HEK293T (cell line): Measurements from ENCODE around the gene S100A16.

Source experiments
- CTCF ChIA-PET: fragments of 350-600 bp; formaldehyde crosslinking; extraction: SDS; loops from one replicate; lab custom pipeline; 2021; ENCODE audit warnings: antibody characterized with exemption, inconsistent platforms; lab: Yijun Ruan, JAX
- POLR2A ChIA-PET: fragments of 350-600 bp; formaldehyde crosslinking; extraction: SDS; loops from one replicate; lab custom pipeline; 2020; ENCODE audit warnings: antibody characterized with exemption, inconsistent platforms; lab: Yijun Ruan, JAX
- DNase-seq: peaks from one replicate; pipeline ENCODE4 v3.0.0; 2012; ENCODE audit warnings: mixed read lengths; ENCODE audit errors: extremely low spot score
- ARNT ChIP-seq: fragments of 450-650 bp; IDR thresholded peaks from 2 replicates; pipeline ENCODE4 v1.6.1; 2017; ENCODE audit warnings: mild to moderate bottlenecking
- BHLHE40 ChIP-seq: fragments of 450-650 bp; IDR thresholded peaks from 2 replicates; pipeline ENCODE4 v1.6.1; 2016; ENCODE audit warnings: mild to moderate bottlenecking, moderate library complexity, borderline replicate concordance
- CTBP1 ChIP-seq: fragments of 450-650 bp; IDR thresholded peaks from 2 replicates; pipeline ENCODE4 v1.6.1; 2016; ENCODE audit warnings: borderline replicate concordance
- ELF4 ChIP-seq: fragments of 450-650 bp; IDR thresholded peaks from 2 replicates; pipeline ENCODE4 v1.6.1; 2017; ENCODE audit warnings: antibody characterized with exemption
- FOXA1 ChIP-seq: fragments of 450-650 bp; IDR thresholded peaks from 2 replicates; pipeline ENCODE4 v1.6.1; 2016; ENCODE audit warnings: mild to moderate bottlenecking
- FOXK2 ChIP-seq: fragments of 450-650 bp; IDR thresholded peaks from 2 replicates; pipeline ENCODE4 v1.6.1; 2016; ENCODE audit warnings: mild to moderate bottlenecking
- FOXM1 ChIP-seq: fragments of 450-650 bp; IDR thresholded peaks from 2 replicates; pipeline ENCODE4 v1.6.1; 2017; ENCODE audit warnings: mild to moderate bottlenecking, borderline replicate concordance
- HDGF ChIP-seq: fragments of 450-650 bp; IDR thresholded peaks from 2 replicates; pipeline ENCODE4 v1.6.1; 2017; ENCODE audit warnings: antibody characterized with exemption, borderline replicate concordance
- L3MBTL2 ChIP-seq: fragments of 450-650 bp; conservative IDR thresholded peaks from 2 replicates; pipeline ENCODE4 v1.6.1; 2016; ENCODE audit warnings: mild to moderate bottlenecking
- LEF1 ChIP-seq: fragments of 450-650 bp; IDR thresholded peaks from 2 replicates; pipeline ENCODE4 v1.6.1; 2017; ENCODE audit warnings: mild to moderate bottlenecking, borderline replicate concordance
- NFRKB ChIP-seq: fragments of 450-650 bp; IDR thresholded peaks from 2 replicates; pipeline ENCODE4 v1.6.1; 2016; ENCODE audit warnings: mild to moderate bottlenecking, moderate library complexity
- PKNOX1 ChIP-seq: fragments of 450-650 bp; IDR thresholded peaks from 2 replicates; pipeline ENCODE4 v1.6.1; 2016
- SP1 ChIP-seq: fragments of 450-650 bp; IDR thresholded peaks from 2 replicates; pipeline ENCODE4 v1.6.1; 2017
- SUZ12 ChIP-seq: fragments of 450-650 bp; IDR thresholded peaks from 2 replicates; pipeline ENCODE4 v1.6.1; 2016; ENCODE audit warnings: mild to moderate bottlenecking
- TARDBP ChIP-seq: fragments of 450-650 bp; IDR thresholded peaks from 2 replicates; pipeline ENCODE4 v1.6.1; 2016
- ZNF384 ChIP-seq: fragments of 450-650 bp; IDR thresholded peaks from 2 replicates; pipeline ENCODE4 v1.6.1; 2016

S100A16 gene

GRCh38 chr1:153607381-153607780 is 5.6 kb downstream of the S100A16 start:
- no peak for TF ChIP-seq TARDBP
- TF ChIP-seq L3MBTL2 = no peak
- no peak for TF ChIP-seq CTBP1
- no peak for TF ChIP-seq BHLHE40
- TF ChIP-seq FOXM1 = no peak
- no peak for TF ChIP-seq FOXK2
- no peak for TF ChIP-seq HDGF
- no peak for TF ChIP-seq NFRKB
- no peak for TF ChIP-seq SP1
- TF ChIP-seq ARNT = no peak
- TF ChIP-seq ELF4 = no peak
- CTCF ChIA-PET = interaction anchor here (0.6 kb wide), 1 partner anchor 20 kb away, joined by 3 read pairs; the partner anchor contains the start of gene S100A13
- no peak for DNase-seq
- POLR2A ChIA-PET = interaction anchor here (1.3 to 2.3 kb wide), 2 partner anchors 20 to 27 kb away, joined by 6 to 8 read pairs; partner anchors contain the start of genes CHTOP and S100A13

- DNase-seq = no peak
- TF ChIP-seq SUZ12 = no peak
- no peak for TF ChIP-seq SP1
- no peak for TF ChIP-seq FOXM1
- no peak for TF ChIP-seq L3MBTL2
- TF ChIP-seq ELF4 = no peak
- TF ChIP-seq HDGF = no peak
- no peak for TF ChIP-seq NFRKB
- TF ChIP-seq PKNOX1 = no peak
- POLR2A ChIA-PET = interaction anchor here (1.3 to 2.3 kb wide), 2 partner anchors 21 to 28 kb away, joined by 6 to 8 read pairs; partner anchors contain the start of genes CHTOP and S100A13
- CTCF ChIA-PET = interaction anchor here (0.6 kb wide), 1 partner anchor 17 kb away, joined by 4 read pairs; no protein-coding TSS in a partner anchor
Observed at GRCh38 chr1:153606194-153606593, 6.7 kb downstream of the S100A16 start.

GRCh38 chr1:153602749-153603148 is 10.2 kb downstream of the S100A16 start:
- ChIA-PET CTCF (no interaction called here), POLR2A (interaction anchor here (0.9 kb wide), 1 partner anchor 25 kb away, joined by 4 read pairs; the partner anchor contains the start of gene S100A13)
- no peak for TF ChIP-seq L3MBTL2
- no peak for DNase-seq

GRCh38 chr1:153599847-153600246 is 13.1 kb downstream of the S100A16 start:
- ChIA-PET CTCF (interaction anchor here (0.6 to 1.3 kb wide), 2 partner anchors 15 to 28 kb away, joined by 5 to 7 read pairs; partner anchors contain the start of gene S100A13), POLR2A (interaction anchor here (2.0 kb wide), 1 partner anchor 34 kb away, joined by 11 read pairs; the partner anchor contains the start of gene CHTOP)
- TF ChIP-seq SP1 = no peak
- no peak for TF ChIP-seq FOXM1
- no peak for TF ChIP-seq NFRKB
- TF ChIP-seq L3MBTL2 = no peak
- no peak for TF ChIP-seq FOXA1
- TF ChIP-seq ZNF384 = no peak
- no peak for TF ChIP-seq LEF1
- no peak for TF ChIP-seq CTBP1
- no peak for TF ChIP-seq ARNT
- no peak for TF ChIP-seq HDGF
- no peak for TF ChIP-seq PKNOX1
- no peak for TF ChIP-seq TARDBP
- TF ChIP-seq SUZ12 = no peak
- TF ChIP-seq ELF4 = no peak
- no peak for TF ChIP-seq FOXK2
- TF ChIP-seq BHLHE40 = no peak
- no peak for DNase-seq

- CTCF ChIA-PET = interaction anchor here (1.3 kb wide), 1 partner anchor 29 kb away, joined by 3 read pairs; the partner anchor contains the start of gene S100A13
- peak; percentile 6 for DNase-seq
- POLR2A ChIA-PET = interaction anchor here (2.0 kb wide), 1 partner anchor 35 kb away, joined by 11 read pairs; the partner anchor contains the start of gene CHTOP
- no peak for TF ChIP-seq ZNF384
- TF ChIP-seq NFRKB = no peak
- TF ChIP-seq TARDBP = no peak
- no peak for TF ChIP-seq ELF4
- TF ChIP-seq HDGF = no peak
Observed at GRCh38 chr1:153598309-153599172, 14.4 kb downstream of the S100A16 start.

- no peak for DNase-seq
- CTCF ChIA-PET = no interaction called here
- no peak for TF ChIP-seq NFRKB
- TF ChIP-seq SP1 = no peak
- no peak for TF ChIP-seq CTBP1
- TF ChIP-seq ZNF384 = no peak
- TF ChIP-seq PKNOX1 = no peak
- TF ChIP-seq ARNT = no peak
- TF ChIP-seq L3MBTL2 = no peak
- TF ChIP-seq ELF4 = no peak
- TF ChIP-seq LEF1 = no peak
- no peak for TF ChIP-seq HDGF
- no peak for TF ChIP-seq BHLHE40
- TF ChIP-seq FOXA1 = no peak
- no peak for TF ChIP-seq FOXK2
- no peak for TF ChIP-seq SUZ12
- no peak for TF ChIP-seq TARDBP
- TF ChIP-seq FOXM1 = no peak
- POLR2A ChIA-PET = no interaction called here
Observed at GRCh38 chr1:153597206-153597605, 15.7 kb downstream of the S100A16 start.
